Left lung (tissue), 10 donors: Measurements from ENCODE around the gene FHIT. TPM values are rescaled to one million over a fixed set of nuclear protein-coding genes. Genes with fewer than 3 reads are reported as not detected.

Experiments
- ATAC-seq: fragments of 200-7000 bp; cut with Tn5 transposase; one replicate; pipeline ENCODE4 v1.9.1; 2020; ENCODE audit warnings: moderate library complexity
- DNase-seq, 4 donors: peaks; one replicate each; pipeline ENCODE4 v3.0.0-alpha.2; 2013 to 2020
- H3K27ac ChIP-seq, 2 donors: fragments of 200-600 bp; sonication (generic) in 1 of 2; one replicate each; pipeline versions ENCODE4 v1.5.0 to v1.8.0; 2020 to 2021
- H3K27me3 ChIP-seq, 2 donors: fragments of 200-600 bp; sonication (generic) in 1 of 2; one replicate each; pipeline versions ENCODE4 v1.5.0 to v1.8.0; 2020 to 2021
- H3K36me3 ChIP-seq, 2 donors: fragments of 200-600 bp; sonication (generic) in 1 of 2; one replicate each; pipeline versions ENCODE4 v1.5.0 to v1.8.0; 2020 to 2021
- H3K4me1 ChIP-seq, 2 donors: fragments of 200-600 bp; one replicate each; pipeline ENCODE4 v1.8.0; 2021
- H3K4me3 ChIP-seq, 2 donors: fragments of 200-600 bp; sonication (generic) in 1 of 2; one replicate each; pipeline versions ENCODE4 v1.5.0 to v1.8.0; 2020 to 2021; ENCODE audit warnings: mild to moderate bottlenecking in 1 of 2
- H3K9me3 ChIP-seq, 2 donors: fragments of 200-600 bp; sonication (generic) in 1 of 2; one replicate each; pipeline versions ENCODE4 v1.5.0 to v1.8.0; 2020 to 2021
- intact Hi-C, 2 donors: fragments of 100-400 bp; cut with DNase I; formaldehyde crosslinking; loops; one replicate each; pipeline versions ENCODE4 v1.11.2 to v1.14.2; 2022
- polyA plus RNA-seq, 6 donors: library from polyadenylated mRNA; unstranded; fragments of 120-200 nt; gene quantifications; one replicate each; pipeline ENCODE4 v1.2.1, GENCODE V29; 2013; ENCODE audit not compliant: insufficient read length in 6 of 6
- total RNA-seq, 2 donors: library from RNA; stranded (reverse); fragmentation: NEBNext Ultra II Directional; extraction: Animal tissue kit (Norgen Biotek cat#: 25700); gene quantifications; one replicate each; pipeline ENCODE4 v1.2.1, GENCODE V29; 2021
- TF ChIP-seq, protein P1 (sequence below), 2 donors: fragments of 200-600 bp; sonication (generic) in 1 of 2; IDR thresholded peaks; one replicate each; pipeline versions ENCODE4 v1.5.0 to v1.8.0; 2021; ENCODE audit warnings: antibody characterized with exemption in 2 of 2
- donor health status: DM: no; HTN: yes; CAD: no.
- donor health status: DM: no; HTN: no; CAD: no.

Gene FHIT
- total and polyA plus RNA-seq, 8 donors = 8.5 to 16.3 (median 9.7) TPM

DNA sequence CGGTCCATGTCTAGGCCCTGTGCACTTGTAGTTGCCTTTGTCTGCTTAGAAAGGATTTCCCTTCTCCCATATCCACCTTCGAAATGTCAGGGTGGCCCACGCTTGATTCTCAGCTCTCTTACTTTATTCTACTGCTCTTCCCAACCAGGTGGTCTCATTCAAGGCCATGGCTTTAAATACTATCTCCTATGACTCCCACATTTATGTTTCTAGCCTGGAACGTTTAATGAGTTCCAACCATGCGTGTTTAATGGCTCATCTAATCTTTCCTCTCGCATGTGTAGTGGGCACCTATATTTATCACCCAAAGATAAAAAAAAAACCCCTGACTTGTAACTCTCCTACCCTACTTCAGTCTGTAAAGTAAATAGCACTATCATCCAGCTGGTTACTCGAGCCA lies 1474.2 kb downstream of the FHIT start:
- no peak overlapping the region for H3K4me3 ChIP-seq
- DNase-seq (no peak), ATAC-seq (no peak)
- no peaks in the 10 kb centered on the region for H3K27me3 ChIP-seq
- TF ChIP-seq, protein P1, sequence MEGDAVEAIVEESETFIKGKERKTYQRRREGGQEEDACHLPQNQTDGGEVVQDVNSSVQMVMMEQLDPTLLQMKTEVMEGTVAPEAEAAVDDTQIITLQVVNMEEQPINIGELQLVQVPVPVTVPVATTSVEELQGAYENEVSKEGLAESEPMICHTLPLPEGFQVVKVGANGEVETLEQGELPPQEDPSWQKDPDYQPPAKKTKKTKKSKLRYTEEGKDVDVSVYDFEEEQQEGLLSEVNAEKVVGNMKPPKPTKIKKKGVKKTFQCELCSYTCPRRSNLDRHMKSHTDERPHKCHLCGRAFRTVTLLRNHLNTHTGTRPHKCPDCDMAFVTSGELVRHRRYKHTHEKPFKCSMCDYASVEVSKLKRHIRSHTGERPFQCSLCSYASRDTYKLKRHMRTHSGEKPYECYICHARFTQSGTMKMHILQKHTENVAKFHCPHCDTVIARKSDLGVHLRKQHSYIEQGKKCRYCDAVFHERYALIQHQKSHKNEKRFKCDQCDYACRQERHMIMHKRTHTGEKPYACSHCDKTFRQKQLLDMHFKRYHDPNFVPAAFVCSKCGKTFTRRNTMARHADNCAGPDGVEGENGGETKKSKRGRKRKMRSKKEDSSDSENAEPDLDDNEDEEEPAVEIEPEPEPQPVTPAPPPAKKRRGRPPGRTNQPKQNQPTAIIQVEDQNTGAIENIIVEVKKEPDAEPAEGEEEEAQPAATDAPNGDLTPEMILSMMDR (IDR thresholded peaks at IDR 0.05) = no peak
- H3K9me3 ChIP-seq = no peaks in the 10 kb centered on the region
- intact Hi-C loops = no loop called here
- no peaks in the 10 kb centered on the region for H3K36me3 ChIP-seq
- no peak overlapping the region for H3K27ac ChIP-seq
- H3K4me1 ChIP-seq = no peaks in the 10 kb centered on the region

DNA sequence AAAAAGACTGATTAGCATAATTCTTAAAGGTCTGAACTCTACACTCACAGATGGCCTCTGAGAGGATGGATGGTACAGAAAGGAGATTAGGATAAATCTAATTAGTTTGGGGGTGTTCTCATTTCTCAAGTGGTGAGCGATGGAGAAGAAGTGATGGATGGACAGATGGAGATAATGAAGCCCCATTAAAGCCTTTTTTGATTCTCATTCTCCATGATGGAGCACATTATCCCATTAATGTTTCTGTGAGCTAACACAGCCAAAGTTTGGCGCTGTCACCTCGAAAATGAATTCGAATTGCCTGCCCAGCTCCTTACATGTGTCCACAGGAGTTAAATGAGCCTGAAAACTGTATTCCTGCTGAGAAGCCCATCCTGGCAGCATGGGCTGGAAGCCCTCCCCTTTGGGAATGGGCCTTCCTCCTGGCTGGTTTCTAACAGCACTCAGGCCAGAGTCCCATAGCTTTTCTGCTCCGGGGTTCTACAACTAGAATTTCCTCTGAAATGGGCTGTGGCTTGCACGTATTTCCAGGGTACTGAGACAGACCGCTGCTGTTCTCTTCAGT lies 1475.4 kb downstream of the FHIT start:
- intact Hi-C loops = no loop called here
- H3K9me3 ChIP-seq = no peaks in the 10 kb centered on the region

GRCh38 chr3:59775106-59775505 lies 1476.1 kb downstream of the FHIT start:
- TF ChIP-seq, protein P1 (IDR thresholded peaks at IDR 0.05) = no peak
- no peaks in the 10 kb centered on the region for H3K9me3 ChIP-seq
- intact Hi-C loops = no loop called here
- ATAC-seq (no peak), DNase-seq (no peak)
- H3K27me3 ChIP-seq = no peaks in the 10 kb centered on the region
- no peak overlapping the region for H3K4me3 ChIP-seq
- H3K4me1 ChIP-seq = no peaks in the 10 kb centered on the region
- no peaks in the 10 kb centered on the region for H3K36me3 ChIP-seq
- H3K27ac ChIP-seq = no peak overlapping the region

More for the DNA sequence above, 1475.4 kb downstream of the FHIT start:
- Histone ChIP-seq H3K4me1 (no peaks in the 10 kb centered on the region), H3K36me3 (no peaks in the 10 kb centered on the region), H3K4me3 (no peak overlapping the region), H3K27ac (no peak overlapping the region), H3K27me3 (no peaks in the 10 kb centered on the region)
- no peak for DNase-seq
- ATAC-seq = no peak
- TF ChIP-seq, protein P1 (IDR thresholded peaks at IDR 0.05) = no peak

GRCh38 chr3:59774634-59775033 lies 1476.6 kb downstream of the FHIT start:
- Histone ChIP-seq H3K36me3 (no peaks in the 10 kb centered on the region), H3K27ac (no peak overlapping the region), H3K4me1 (no peaks in the 10 kb centered on the region), H3K4me3 (no peak overlapping the region), H3K9me3 (no peaks in the 10 kb centered on the region), H3K27me3 (no peaks in the 10 kb centered on the region)
- TF ChIP-seq, protein P1 (IDR thresholded peaks at IDR 0.05) = no peak
- no peak for DNase-seq
- intact Hi-C loops = no loop called here
- no peak for ATAC-seq

- Histone ChIP-seq H3K4me3 (no peak overlapping the region), H3K27me3 (no peaks in the 10 kb centered on the region), H3K27ac (no peak overlapping the region)
These were observed 1477.3 kb downstream of the FHIT start for GRCh38 chr3:59774000-59774399.

More at GRCh38 chr3:59774000-59774399, 1477.3 kb downstream of the FHIT start:
- ATAC-seq = no peak
- no peaks in the 10 kb centered on the region for H3K9me3 ChIP-seq
- TF ChIP-seq, protein P1 (IDR thresholded peaks at IDR 0.05) = no peak
- no peaks in the 10 kb centered on the region for H3K36me3 ChIP-seq
- DNase-seq = no peak
- intact Hi-C loops = no loop called here
- no peaks in the 10 kb centered on the region for H3K4me1 ChIP-seq
